ENCODE measurements around the gene NOS3. TPM values are rescaled to one million over a fixed set of nuclear protein-coding genes. Genes with fewer than 3 reads are reported as not detected.
A peak's percentile ranks its signal among the peaks of the same experiment; 100 is the strongest.

The NOS3 gene
- total and polyA plus RNA-seq, 9 of the 15 experiments (the other 6 are each of a cell fraction or from before 2014, with no cell fraction given), result 1.1 to 121 (median 23.6) TPM

DNA sequence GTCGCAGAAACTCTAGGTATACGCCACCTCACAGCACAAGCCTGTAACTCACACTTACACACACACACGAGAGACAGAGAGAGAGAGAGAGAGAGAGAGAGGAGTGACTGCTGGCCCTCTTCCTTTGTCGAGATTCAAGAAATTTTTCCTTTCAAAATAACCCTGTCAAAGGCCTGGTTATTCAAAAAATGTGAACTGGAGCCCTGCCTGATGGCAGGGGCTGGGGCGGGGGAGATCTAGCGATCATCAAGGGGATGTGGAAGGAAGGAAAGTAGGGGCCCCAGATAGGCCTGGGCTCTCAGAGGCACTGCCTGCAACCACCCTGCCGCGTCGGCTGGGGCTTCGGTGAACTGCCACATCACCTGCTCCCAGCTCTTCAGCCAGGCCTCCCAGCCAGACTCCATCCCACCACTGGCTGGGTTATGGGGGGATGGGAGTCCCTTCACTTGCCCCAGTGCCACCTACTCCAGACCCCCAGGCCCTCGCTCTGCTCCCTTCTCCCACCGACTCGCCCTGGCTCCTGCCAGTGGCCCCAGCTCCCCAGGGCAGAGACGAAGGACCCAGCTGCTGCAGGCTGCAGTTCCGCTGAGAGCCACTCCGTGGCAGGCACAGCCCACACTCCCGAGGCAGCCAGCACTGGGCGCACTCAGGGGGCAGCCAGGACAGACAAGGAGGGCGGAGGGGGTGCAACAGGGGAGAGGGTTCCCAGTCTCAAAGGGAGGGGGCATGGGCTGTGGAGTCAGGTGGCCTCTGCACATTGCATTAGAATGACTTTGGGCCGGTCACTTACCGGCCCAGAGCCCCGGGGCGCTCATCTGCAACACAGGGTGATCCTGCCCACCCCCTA lies 28.0 kb upstream of the NOS3 start (continued):
- TF ChIP-seq HMGN3 (IDR thresholded peaks at IDR 0.05; ENCODE audit: borderline replicate concordance, extremely low read depth, insufficient read length, low read depth, low read length) (peak; percentile 39), ZNF217 (CRISPR knock-in tag; IDR thresholded peaks at IDR 0.05) (no peak), IFI16 (CRISPR knock-in tag; IDR thresholded peaks at IDR 0.05) (no peak), KDM2B (CRISPR knock-in tag; IDR thresholded peaks at IDR 0.05) (no peak), CBX2 (IDR thresholded peaks at IDR 0.05; ENCODE audit: insufficient read depth, low read length, poor library complexity, severe bottlenecking) (no peak), XRCC4 (IDR thresholded peaks at IDR 0.05; ENCODE audit: extremely low read depth, insufficient read depth, insufficient read length) (no peak), ZNF140 (CRISPR knock-in tag; IDR thresholded peaks at IDR 0.05) (no peak), ZBTB40 (IDR thresholded peaks at IDR 0.05) (no peak), ZBTB40 (CRISPR knock-in tag; IDR thresholded peaks at IDR 0.05) (no peak), ASH1L (IDR thresholded peaks at IDR 0.05; ENCODE audit: borderline replicate concordance, low read depth, partially characterized antibody) (no peak)
- TF ChIP-seq, protein P1, sequence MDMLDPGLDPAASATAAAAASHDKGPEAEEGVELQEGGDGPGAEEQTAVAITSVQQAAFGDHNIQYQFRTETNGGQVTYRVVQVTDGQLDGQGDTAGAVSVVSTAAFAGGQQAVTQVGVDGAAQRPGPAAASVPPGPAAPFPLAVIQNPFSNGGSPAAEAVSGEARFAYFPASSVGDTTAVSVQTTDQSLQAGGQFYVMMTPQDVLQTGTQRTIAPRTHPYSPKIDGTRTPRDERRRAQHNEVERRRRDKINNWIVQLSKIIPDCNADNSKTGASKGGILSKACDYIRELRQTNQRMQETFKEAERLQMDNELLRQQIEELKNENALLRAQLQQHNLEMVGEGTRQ (CRISPR knock-in tag; IDR thresholded peaks at IDR 0.05), result no peak

Data from K562 (cell line).